Neural cell (in vitro differentiated cells): Measurements from ENCODE around the gene ZFPM1.

Source experiments
- CTCF ChIP-seq: fragments of 450-650 bp; IDR thresholded peaks from 2 replicates; pipeline ENCODE4 v1.5.1; 2014; ENCODE audit warnings: antibody characterized with exemption, mild to moderate bottlenecking, moderate library complexity; ENCODE audit not compliant: poor library complexity, severe bottlenecking
- EP300 ChIP-seq: fragments of 450-650 bp; conservative IDR thresholded peaks from 2 replicates; pipeline ENCODE4 v1.6.1; 2014; ENCODE audit warnings: antibody characterized with exemption, mild to moderate bottlenecking, moderate library complexity; ENCODE audit not compliant: poor library complexity, severe bottlenecking
- EZH2 ChIP-seq: fragments of 200-600, 300-800 bp; shearing (Covaris generic), sonication (generic); IDR thresholded peaks from 2 replicates; pipeline ENCODE4 v1.6.1; 2014; ENCODE audit warnings: antibody characterized with exemption, low read length, borderline replicate concordance, mild to moderate bottlenecking; ENCODE audit not compliant: insufficient read depth, poor library complexity, severe bottlenecking
- MXI1 ChIP-seq: fragments of 450-650 bp; conservative IDR thresholded peaks from 2 replicates; pipeline ENCODE4 v1.6.1; 2014; ENCODE audit warnings: antibody characterized with exemption, mild to moderate bottlenecking; ENCODE audit not compliant: poor library complexity, severe bottlenecking
- RAD21 ChIP-seq: fragments of 450-650 bp; conservative IDR thresholded peaks from 2 replicates; pipeline ENCODE4 v1.6.1; 2014; ENCODE audit warnings: antibody characterized with exemption, mild to moderate bottlenecking, moderate library complexity
- TAF1 ChIP-seq: IDR thresholded peaks from 2 replicates; pipeline ENCODE4 v1.6.1; 2012; ENCODE audit warnings: low read depth

GRCh38 chr16:88404769-88405168 lies 48.3 kb upstream of the ZFPM1 start:
- TF ChIP-seq CTCF (no peak), RAD21 (no peak), MXI1 (no peak), EZH2 (no peak), EP300 (no peak), TAF1 (no peak)
